ENCODE data around the gene PROSER2. TPM values are rescaled to one million over a fixed set of nuclear protein-coding genes. Genes with fewer than 3 reads are reported as not detected.
"Not testable (repeated sequence)": the region's sequence is repeated elsewhere in the genome, so short reads cannot be mapped to it uniquely, and the experiment has no call there.

The PROSER2 gene
- total RNA-seq, 1 donor from 2014 or later = 5.7 TPM

- Mint-ChIP-seq H3K4me3 (ENCODE audit: unreplicated experiment) (no peak overlapping the region), H3K27ac (ENCODE audit: unreplicated experiment) (no peak overlapping the region), H3K9me3 (ENCODE audit: unreplicated experiment) (no peaks in the 10 kb centered on the region), H3K4me1 (ENCODE audit: unreplicated experiment) (no peaks in the 10 kb centered on the region), H3K36me3 (ENCODE audit: low read depth, unreplicated experiment) (no peaks in the 10 kb centered on the region), H3K27me3 (ENCODE audit: unreplicated experiment) (peaks cover 5% of the 10 kb centered on the region)
- TF ChIP-seq CTCF (IDR thresholded peaks at IDR 0.05; ENCODE audit: unreplicated experiment) = no peak
- no peak for DNase-seq (ENCODE audit: low spot score)
Measured at GRCh38 chr10:11849277-11849676, 26.1 kb downstream of the PROSER2 start.

GRCh38 chr10:11849911-11850310 is 26.8 kb downstream of the PROSER2 start:
- H3K9me3 Mint-ChIP-seq (ENCODE audit: unreplicated experiment) = no peaks in the 10 kb centered on the region
- no peaks in the 10 kb centered on the region for H3K4me1 Mint-ChIP-seq (ENCODE audit: unreplicated experiment)
- H3K27ac Mint-ChIP-seq (ENCODE audit: unreplicated experiment) = no peak overlapping the region
- H3K27me3 Mint-ChIP-seq (ENCODE audit: unreplicated experiment) = peaks cover 5% of the 10 kb centered on the region
- no peaks in the 10 kb centered on the region for H3K36me3 Mint-ChIP-seq (ENCODE audit: low read depth, unreplicated experiment)
- TF ChIP-seq CTCF (IDR thresholded peaks at IDR 0.05; ENCODE audit: unreplicated experiment) = no peak
- no peak for DNase-seq (ENCODE audit: low spot score)
- no peak overlapping the region for H3K4me3 Mint-ChIP-seq (ENCODE audit: unreplicated experiment)

DNA sequence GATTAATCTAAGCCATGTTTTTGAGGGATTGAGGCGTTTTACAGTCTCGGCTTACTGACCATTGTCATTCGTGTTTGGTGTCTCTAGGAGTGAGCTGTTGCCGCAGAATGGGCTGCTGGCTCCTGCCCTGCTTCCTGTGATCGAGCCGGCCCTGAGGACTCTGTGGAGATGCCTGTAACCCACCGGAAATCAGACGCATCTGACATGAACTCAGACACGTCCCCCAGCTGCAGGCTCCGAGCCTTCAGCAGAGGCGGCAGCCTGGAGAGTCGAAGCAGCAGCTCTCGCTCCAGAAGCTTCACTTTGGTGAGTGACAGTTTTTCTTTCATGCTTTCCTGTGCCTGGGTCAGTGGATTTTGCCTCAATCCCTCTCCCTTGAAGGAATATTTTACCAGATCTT is 28.8 kb downstream of the PROSER2 start:
- no peak for DNase-seq (ENCODE audit: low spot score)
- Mint-ChIP-seq H3K4me3 (ENCODE audit: unreplicated experiment) (no peak overlapping the region), H3K36me3 (ENCODE audit: low read depth, unreplicated experiment) (no peaks in the 10 kb centered on the region), H3K9me3 (ENCODE audit: unreplicated experiment) (no peaks in the 10 kb centered on the region), H3K27me3 (ENCODE audit: unreplicated experiment) (peaks cover 5% of the 10 kb centered on the region), H3K27ac (ENCODE audit: unreplicated experiment) (no peak overlapping the region), H3K4me1 (ENCODE audit: unreplicated experiment) (no peaks in the 10 kb centered on the region)
- no peak for TF ChIP-seq CTCF (IDR thresholded peaks at IDR 0.05; ENCODE audit: unreplicated experiment)

GRCh38 chr10:11852637-11853036 is 29.5 kb downstream of the PROSER2 start:
- not testable (repeated sequence) for H3K4me1 Mint-ChIP-seq (ENCODE audit: unreplicated experiment); DNase-seq (ENCODE audit: low spot score); H3K27me3 Mint-ChIP-seq (ENCODE audit: unreplicated experiment); H3K9me3 Mint-ChIP-seq (ENCODE audit: unreplicated experiment); H3K4me3 Mint-ChIP-seq (ENCODE audit: unreplicated experiment); H3K36me3 Mint-ChIP-seq (ENCODE audit: low read depth, unreplicated experiment); H3K27ac Mint-ChIP-seq (ENCODE audit: unreplicated experiment)

- DNase-seq (ENCODE audit: low spot score) = no peak
- Mint-ChIP-seq H3K27me3 (ENCODE audit: unreplicated experiment) (peaks cover 2% of the 10 kb centered on the region), H3K27ac (ENCODE audit: unreplicated experiment) (no peak overlapping the region), H3K9me3 (ENCODE audit: unreplicated experiment) (no peaks in the 10 kb centered on the region), H3K4me3 (ENCODE audit: unreplicated experiment) (no peak overlapping the region), H3K4me1 (ENCODE audit: unreplicated experiment) (no peaks in the 10 kb centered on the region), H3K36me3 (ENCODE audit: low read depth, unreplicated experiment) (no peaks in the 10 kb centered on the region)
- peak; percentile 20 for TF ChIP-seq CTCF (IDR thresholded peaks at IDR 0.05; ENCODE audit: unreplicated experiment)
Measured at GRCh38 chr10:11853468-11853867, 30.3 kb downstream of the PROSER2 start.

DNA sequence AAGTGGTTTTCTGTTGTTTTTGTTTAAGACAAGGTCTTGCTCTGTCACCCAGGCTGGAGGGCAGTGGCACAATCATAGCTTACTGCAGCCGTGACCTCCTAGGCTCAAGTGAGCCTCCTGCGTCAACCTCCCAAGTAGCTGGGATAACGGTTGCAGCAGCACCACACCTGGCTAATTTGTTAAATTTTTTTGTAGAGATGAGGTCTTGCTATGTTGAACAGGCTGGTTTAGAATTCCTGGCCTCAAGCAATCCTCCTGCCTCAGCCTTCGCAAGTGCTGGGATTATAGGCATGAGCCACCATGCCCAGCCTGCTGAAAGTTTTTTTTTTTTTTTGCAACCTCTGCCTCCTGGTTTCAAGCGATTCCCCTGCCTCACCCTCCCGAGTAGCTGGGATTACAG is 31.1 kb downstream of the PROSER2 start:
- no peak overlapping the region for H3K4me3 Mint-ChIP-seq (ENCODE audit: unreplicated experiment)
- no peaks in the 10 kb centered on the region for H3K36me3 Mint-ChIP-seq (ENCODE audit: low read depth, unreplicated experiment)
- H3K9me3 Mint-ChIP-seq (ENCODE audit: unreplicated experiment) = no peaks in the 10 kb centered on the region
- H3K4me1 Mint-ChIP-seq (ENCODE audit: unreplicated experiment) = no peaks in the 10 kb centered on the region
- no peak for TF ChIP-seq CTCF (IDR thresholded peaks at IDR 0.05; ENCODE audit: unreplicated experiment)
- H3K27ac Mint-ChIP-seq (ENCODE audit: unreplicated experiment) = no peak overlapping the region
- DNase-seq (ENCODE audit: low spot score) = no peak
- H3K27me3 Mint-ChIP-seq (ENCODE audit: unreplicated experiment) = peaks cover 2% of the 10 kb centered on the region

Measured in endothelial cell (in vitro differentiated cells).